ENCODE results near the gene CEP41.

- no peak for TF ChIP-seq CTCF (IDR thresholded peaks at IDR 0.05)
- no peak for TF ChIP-seq POLR2A (IDR thresholded peaks at IDR 0.05)
These were observed 41.1 kb upstream of the CEP41 start for GRCh38 chr7:130481898-130482297.
